ENCODE results near the gene BEST1.

Gene BEST1

DNA sequence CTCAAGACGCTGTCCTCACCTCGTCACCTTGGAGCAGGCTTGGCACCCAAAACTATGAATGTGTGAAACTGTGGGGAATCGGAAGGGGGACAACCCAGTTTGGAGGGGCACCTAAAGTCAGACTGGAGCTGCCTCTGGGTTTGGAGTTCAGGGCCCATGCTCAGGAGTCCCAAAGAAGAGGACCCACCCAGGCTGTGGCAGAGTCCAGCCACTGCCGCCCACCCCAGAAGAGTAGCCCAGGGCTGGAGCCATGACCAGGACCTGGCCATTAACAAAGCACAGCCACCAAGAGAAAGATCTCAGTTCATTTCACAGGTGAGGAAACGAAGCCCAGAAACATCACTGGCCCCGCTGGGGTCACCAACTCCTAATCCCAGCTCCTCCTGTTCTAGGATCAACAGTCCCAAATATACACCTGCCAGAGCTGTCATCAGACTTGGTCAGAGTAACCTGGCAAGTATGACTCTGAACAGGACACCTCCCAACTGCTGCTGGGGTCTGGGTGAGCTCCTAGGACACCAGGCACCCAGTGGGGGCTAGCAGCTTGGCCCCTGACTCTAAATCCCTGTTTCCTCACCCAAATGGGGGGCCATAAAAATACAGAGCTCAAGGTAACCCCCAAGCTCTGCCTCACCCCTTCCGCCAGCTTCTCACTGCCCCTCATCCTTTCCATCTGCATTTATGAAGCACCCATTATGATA, 35.5 kb upstream of the BEST1 start:
- no peak for DNase-seq (ENCODE audit: low read depth in 2 of 2, low spot score in 1 of 2)

DNA sequence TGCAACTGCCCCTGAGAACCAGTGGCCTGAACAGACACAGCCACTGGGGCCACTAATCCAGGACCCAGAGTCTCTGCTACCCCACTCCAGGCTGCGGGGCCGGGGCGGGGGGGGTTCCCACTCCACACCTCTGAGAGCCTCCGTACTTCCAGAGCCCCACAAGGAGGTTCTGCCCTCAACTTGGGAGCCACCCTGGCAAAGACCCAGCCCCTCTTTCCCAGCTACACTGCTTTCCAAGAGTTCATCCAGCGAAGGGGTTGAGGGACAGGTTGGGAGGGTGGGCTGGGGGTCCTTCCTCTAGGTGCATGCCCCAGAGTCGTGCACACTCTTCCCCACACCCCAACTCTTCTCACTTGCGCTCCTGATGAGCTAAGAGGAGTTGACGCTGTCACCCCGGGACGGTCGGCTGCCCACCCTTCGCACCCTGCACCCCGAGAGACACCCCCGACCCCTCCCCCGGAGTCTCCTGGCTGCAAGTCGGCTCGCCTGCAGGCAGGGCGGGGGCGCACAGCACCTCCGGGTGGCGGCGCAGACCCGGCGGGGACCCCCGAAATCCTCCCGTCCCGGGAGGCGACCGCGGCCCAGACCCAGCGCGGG, 33.3 kb upstream of the BEST1 start:
- no peak for DNase-seq (ENCODE audit: low read depth in 2 of 2, low spot score in 1 of 2)

DNA sequence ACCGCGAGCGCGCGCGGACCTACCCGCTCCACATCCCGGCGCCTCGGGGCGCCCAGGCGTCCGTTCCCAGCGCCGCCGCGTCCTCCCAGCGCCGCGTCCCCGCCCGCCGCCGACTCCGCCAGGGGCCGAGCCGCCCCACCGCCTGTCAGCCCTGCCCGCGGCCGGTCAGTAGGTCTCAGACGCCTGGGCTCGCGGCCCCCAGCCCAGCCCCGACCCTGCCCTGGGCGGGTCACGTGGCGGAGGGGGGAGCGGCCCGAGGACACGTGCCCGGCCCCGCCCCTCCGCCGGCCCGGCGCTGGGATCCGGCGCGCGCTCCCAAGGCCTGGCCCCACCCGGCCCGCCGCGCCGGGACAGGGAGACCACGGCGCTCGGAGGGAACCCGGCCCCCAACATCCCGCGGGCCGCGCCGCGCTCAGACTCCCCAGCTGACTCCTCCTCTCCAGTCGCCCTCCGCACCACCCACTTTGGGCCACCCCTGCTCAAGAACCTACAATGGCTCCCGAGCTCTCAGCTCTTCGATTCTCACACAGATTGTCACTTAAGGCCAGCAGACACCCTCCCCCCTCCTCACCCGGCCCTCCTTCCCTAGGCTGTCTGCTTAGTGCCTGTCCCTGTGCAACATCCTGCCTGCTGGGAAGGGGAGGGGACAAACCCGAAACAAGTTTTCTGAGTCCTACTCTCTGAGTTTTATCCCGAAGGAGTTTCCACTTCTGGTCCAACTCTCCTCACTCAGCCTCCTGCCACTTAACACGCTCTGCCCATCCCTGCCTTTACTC, 32.6 kb upstream of the BEST1 start, which contains the start of gene RAB3IL1:
TSS of gene RAB3IL1 (minus strand) at position 233 of the 776 bp plus-strand sequence. CDS start at position 34, 199 bp downstream.
- no peak for DNase-seq (ENCODE audit: low read depth in 2 of 2, low spot score in 1 of 2)

DNA sequence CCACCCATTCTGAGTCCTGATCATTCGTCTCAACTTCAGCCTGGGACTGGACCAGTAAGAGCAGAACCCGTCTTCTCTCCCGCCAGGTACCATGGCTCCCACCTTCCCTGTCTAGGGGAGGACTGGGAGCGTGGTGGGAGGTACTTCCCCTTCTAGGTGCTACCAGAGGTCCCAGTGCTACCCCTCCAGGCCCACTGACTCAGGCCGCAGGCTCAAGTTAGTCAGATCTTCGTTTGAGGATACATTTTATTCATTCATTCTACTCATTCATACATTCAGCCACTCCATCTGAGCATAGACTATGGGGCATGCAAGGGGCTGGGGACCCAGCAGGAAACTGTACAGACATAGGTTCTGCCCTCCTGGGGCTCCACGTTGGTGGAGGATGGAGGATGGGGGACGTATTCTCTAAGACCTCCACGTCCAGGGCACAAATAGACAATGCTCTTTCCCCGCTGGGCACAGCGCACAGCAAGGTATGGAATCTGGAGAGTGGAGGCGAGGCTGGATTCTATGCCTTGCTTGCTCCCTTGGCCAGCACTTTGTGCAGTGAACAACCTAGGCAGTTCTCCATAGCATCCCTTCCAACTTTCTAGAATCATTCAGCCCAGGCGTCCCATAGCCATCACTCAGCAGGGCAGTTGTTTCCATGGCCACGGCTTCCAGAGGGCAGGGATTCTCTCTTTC, 31.8 kb upstream of the BEST1 start:
- DNase-seq (ENCODE audit: low read depth in 2 of 2, low spot score in 1 of 2) = no peak

DNA sequence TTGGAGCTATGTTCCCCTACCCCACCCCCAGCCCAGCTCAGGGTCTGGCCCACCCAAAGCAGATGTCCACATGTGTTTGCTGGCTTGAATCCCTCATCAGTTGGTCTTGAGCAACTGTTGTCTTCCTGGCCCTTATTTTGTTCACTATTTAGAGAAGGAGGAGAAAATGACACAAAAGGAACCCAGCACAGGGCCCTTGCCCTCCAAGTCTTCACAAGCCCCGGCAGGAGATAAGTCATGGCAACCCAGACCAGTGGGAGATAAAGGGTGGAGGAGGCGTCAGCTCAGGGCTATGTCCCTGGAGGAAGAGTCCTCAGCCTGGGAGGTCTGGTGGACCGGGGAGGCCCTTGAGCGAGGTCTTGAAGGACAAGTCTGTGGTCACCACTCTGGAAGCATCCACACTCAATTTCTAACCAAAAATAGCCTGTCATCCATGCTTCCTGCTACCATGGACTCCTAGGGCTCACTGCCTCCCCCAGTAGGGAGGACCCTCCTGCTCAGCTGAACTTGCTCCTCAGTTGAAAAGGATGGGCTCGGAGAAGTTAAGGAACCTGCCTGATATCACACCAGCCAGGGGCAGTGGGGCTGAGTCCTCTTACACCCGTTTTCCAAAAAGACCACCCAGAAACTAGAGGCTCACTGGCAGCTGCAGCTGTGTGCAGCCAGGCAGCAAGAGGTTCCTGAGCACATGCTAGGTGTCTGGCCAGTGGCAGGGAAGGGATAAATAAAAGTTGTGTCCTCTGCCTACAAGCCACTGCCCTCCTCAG, 31.0 kb upstream of the BEST1 start:
- DNase-seq (ENCODE audit: low read depth in 2 of 2, low spot score in 1 of 2) = no peak

DNA sequence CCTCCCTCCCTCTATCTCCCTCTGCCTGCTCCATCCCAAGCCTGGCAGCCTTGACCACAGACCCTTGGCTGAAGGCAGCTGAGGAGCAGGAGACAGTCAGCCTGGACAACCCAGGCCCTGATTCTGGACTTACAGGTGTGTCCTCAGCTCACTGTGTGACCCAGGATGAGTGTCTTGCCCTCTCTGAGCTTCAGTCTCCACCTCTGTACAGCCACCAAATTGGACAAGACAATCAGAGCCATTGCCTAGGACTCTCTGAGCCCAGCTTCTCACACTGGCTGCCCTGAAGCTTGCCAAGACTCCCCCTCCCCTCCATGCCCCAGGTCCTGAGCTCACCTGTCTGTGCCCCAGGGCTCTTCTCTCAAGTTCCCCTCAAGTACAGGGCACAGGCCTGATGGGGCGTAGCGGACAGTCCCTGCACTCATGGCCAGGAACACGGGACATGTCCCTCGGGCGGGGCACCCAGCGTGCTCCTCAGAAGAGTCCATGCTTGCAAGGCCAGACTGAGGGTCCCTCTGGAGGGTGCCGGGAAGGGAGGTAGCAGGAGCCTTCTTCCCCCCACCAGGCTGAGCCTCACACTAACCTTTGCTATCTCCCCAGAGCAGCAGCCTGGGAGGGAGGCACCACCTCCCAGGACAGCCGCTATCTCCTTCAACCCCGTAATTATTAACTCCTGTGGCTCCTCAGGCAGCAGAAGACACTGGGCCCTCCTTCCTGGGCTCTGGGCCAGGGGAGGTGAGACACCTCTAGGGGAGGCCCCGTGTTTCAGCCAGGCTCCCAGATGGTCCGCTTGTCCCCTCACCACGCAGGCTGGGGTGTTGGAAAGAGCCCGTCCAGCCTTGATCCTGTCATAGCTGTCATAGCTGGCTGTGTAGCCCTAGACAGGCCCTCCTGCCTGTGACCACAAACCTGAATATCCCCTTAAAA, 30.2 kb upstream of the BEST1 start:
- no peak for DNase-seq (ENCODE audit: low read depth in 2 of 2, low spot score in 1 of 2)

DNA sequence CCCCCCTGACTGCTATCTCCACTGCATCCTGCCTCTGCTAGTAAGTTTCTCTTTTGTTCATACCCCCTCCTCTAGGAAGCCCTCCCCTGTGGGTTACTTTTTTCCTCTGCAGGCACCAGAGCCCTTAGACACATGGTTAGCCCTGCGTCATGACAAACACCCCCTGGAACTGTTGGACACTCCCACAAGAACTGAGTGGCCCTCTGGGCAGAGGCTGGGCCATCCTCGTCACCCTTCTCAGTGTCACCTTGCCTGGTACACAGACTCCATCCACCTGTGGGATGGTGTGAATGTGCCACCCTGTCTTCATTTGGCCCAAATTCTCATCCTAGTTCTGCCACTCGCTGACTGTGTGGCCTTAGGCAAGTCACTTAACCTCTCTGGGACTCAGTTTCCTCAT, 28.7 kb upstream of the BEST1 start:
- DNase-seq (ENCODE audit: low read depth in 2 of 2, low spot score in 1 of 2) = no peak

DNA sequence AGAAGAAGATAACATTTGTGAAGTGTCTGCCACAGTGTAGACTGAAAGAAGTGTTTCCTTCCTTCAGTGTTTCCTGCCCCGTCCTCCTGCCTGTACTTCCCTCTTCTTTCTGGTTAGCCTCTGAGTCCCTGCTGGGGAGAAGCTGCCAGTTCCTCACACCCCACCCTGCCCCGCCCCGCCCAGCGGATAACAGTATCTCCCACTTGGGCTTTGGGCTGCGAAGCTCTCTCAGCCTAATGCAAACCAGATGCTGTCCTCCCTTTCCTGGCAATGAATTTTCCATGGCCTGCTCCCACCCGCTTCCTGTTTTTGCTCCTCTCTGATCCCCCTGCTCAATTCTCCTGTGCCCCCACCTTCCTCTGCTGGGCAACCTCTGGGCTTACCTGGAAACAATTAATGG, 27.6 kb upstream of the BEST1 start:
- no peak for DNase-seq (ENCODE audit: low read depth in 2 of 2, low spot score in 1 of 2)

DNA sequence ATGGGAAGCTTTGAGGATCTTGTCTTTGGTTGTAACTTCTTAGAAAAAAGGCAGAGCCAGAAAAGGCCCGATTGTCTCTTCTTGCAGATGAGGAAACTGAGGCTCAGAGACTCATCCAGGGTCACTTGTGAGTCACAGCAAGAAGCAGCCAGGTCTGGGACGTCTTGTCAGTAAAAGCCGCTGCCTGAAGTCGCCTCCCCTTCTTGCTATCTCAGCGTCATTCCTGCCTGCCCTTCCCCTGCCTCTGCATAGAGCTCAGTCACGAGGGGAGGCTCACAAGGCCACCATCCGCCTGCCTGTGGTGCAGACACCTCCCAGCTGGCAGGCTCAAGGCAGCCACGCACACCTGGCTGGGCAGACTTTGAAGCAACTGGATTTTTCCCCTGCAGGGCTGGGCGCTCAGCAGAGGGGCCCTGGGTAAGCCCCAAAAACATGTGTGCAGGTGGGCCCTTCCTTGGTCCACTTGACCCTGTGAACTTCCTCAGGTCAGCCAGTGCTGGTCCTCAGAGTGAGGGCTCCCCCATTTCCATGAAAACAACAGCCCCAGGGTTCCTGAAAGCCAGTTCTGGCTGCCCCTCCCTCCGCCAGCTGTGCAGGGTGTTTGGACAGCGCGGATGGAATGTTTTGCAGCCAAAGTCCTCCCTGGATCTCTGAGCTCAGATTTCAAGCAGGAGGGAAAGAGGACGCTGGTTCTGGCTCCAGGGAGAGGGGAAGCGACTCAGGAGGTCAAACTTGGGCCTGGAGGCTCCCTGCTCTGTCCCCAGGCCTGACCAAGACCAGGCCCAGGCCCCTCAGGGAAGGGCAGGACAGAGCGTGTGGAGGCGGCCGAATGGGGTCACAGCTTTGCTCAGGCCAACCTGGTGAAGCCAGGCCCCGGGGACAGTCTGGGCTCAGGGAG, 26.7 kb upstream of the BEST1 start:
- no peak for DNase-seq (ENCODE audit: low read depth in 2 of 2, low spot score in 1 of 2)

DNA sequence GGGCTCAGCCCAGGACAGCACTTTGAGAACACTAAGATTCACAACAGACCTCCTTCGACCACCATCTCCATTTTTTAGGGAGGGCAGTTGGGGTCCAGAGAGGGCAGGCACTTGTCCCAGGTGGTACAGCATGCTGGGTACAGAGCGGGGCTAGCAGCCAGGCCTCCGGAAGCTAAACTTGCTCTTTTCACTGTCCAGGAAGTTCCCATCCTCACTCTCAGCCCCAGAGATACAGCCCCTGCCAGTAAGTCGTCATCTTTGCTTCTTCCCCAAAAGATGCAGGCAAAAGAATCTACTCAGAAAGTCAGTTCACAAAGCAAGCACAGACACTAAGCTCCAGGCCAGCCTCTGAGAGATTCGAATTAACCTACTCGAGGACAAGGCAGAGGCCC, 26.1 kb upstream of the BEST1 start:
- DNase-seq (ENCODE audit: low read depth in 2 of 2, low spot score in 1 of 2) = no peak

DNA sequence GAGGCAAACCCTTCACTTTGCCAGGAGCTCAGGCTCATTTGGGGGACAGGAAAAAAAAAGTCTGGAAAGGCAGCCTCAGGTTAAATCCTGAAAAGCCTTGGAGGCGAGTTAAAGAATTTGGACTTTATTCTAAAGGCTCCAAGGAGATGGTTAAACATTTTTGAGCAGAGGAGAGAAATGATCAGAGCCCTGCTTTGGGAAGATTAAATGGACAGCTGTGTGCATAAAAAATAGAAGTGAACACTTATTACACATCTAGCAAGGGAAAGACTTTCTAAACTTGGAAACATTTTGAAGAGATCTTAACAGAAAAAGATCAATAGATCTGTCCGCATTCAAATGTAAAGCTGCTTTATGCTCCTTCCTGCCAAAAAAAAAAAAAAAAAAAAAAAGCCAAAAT, 24.4 kb upstream of the BEST1 start:
- DNase-seq (ENCODE audit: low read depth in 2 of 2, low spot score in 1 of 2) = no peak

DNA sequence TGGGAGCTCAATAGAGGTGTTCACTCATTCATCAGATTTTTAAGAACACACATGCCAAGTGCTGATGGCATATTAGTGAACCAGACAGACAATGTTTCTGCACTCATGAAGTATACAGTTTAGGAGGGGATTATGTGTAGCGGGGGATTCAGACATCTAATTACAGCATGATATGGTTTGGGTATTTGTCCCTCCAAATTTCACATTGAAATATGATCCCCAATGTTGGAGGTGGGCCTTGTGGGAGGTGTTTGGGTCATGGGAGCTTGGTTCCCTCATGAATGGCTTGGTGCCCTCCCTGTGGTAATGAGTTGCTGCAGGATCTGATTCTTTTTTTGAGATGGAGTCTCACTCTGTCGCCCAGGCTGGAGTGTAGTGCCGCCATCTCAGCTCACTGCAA, 23.9 kb upstream of the BEST1 start:
- DNase-seq (ENCODE audit: low read depth in 2 of 2, low spot score in 1 of 2) = no peak

DNA sequence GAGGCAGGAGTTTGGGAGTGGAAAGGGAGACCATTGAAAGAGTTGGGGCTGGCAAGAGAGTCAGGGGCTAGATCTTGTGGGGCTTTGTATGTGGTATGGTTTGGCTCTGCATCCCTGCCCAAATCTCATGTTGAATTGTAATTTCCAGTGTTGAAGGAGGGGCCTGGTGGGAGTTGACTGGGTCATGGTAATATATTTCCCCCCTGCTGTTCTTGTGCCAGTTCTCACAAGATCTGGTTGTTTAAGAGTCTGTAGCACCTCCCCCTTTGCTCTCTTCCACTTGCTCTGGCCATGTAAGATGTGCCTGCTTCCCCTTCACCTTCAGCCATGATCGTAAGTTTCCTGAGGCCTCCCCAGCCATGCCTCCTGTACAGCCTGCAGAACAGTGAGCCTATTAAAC, 22.6 kb upstream of the BEST1 start:
- no peak for DNase-seq (ENCODE audit: low read depth in 2 of 2, low spot score in 1 of 2)

DNA sequence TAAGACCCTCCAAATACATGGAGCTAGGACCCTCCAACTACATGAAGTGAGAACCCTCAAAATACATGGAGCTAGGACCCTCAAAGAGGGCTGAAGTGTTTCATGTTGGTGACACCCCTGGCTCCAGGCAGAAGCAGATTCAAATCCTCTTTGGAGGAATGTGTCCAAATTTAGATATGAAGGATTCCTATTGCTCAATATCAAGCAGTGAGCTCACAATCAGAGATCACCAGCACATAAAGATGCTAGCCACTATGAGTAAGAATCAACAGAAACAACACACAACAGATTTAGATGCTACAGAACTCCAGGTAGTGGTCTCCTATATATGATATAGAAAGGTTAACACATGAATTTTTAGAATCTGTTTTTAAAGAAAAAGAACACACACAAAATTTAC, 21.5 kb upstream of the BEST1 start:
- DNase-seq (ENCODE audit: low read depth in 2 of 2, low spot score in 1 of 2) = no peak

DNA sequence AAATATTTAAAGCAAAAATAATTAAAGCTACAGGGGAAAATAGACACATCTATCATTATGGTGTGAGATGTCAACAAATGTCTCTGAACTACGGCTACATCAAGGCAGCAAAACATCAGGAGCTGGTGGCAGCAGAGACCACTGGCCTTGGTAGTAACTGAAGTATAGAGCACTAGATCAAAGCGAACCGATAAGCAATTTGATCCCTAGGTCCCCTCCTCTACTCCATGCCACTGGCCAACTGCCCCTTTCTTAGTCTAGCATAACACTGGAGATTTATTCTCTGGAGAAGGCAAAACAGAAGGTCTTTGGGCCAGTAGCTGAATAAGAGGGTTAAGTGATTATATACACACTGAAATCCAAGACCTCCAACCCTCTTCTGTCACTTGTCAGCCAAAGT, 19.2 kb upstream of the BEST1 start:
- DNase-seq (ENCODE audit: low read depth in 2 of 2, low spot score in 1 of 2) = no peak

DNA sequence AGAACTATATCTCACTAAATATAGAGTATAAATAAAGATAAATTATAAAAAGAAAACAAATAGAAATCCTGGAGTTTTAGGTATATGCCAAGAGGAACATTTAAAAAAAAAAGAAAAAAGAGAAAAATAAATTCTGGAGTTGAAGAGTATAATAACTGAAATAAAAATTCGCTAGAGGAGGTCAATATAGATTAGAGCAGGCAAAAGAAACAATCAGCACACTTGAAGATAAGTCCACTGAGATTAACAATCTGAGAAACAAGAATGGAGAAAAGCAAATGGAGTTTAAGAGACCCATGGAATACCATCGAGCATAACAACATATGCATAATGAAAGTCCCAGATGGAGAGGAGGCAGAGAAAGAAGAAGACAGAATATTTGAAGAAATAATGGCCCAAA, 14.3 kb upstream of the BEST1 start:
- DNase-seq (ENCODE audit: low read depth in 2 of 2, low spot score in 1 of 2) = no peak

DNA sequence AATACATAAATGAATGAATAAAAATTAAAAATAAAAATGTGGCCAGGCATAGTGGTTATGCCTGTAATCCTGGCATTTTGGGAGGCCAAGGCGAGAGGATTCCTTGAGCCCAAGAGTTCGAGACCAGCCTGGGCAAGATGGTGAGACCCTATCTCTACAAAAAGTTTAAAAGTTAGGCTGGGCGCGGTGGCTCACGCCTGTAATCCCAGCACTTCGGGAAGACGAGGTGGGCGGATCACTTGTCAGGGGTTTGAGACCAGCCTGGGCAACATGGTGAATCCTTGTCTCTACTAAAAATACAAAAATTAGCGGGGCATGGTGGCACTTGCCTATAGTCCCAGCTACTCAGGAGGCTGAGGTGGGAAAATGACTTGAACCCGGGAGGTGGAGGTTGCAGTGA, 9.7 kb upstream of the BEST1 start:
- DNase-seq (ENCODE audit: low read depth in 2 of 2, low spot score in 1 of 2) = no peak

DNA sequence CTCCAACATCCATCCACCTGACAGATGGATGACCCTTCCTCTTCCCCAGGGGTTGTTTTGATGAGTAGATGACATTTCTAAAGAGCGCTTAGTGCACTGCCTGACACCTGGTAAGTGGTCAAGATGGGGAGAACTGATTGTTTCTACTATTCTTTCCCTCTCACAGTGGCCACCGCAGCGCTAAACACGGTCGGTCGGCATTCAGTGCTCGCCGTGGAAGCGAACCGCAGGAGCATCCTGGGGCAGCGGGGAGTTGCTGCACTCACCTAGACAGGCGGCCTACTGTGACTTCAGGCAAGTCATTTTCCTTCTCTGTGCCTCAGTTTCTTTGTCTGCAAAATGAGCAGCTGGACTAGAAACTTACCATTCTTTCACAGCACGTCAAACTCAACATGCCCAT, 5.0 kb upstream of the BEST1 start:
- DNase-seq (ENCODE audit: low read depth in 2 of 2, low spot score in 1 of 2) = no peak

DNA sequence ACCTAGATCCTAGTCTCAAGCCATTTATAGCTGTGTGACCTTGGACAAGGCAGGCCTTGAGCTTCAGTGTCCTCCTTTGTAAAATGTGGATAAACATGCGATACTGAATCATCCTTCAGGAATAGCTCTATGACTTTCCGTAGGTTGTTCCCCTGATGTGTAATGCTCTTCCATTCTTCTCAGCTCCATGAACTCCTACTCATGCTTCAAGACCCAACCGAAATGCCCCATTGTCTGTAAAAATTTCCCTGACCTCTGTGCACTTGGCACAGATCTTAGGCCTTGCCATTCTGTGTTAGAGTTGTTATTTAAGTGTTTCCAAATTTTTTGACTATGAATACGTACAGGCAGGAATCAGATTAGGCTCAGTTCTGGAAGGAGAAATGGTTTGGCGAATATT, 3.3 kb upstream of the BEST1 start:
- DNase-seq (ENCODE audit: low read depth in 2 of 2, low spot score in 1 of 2) = no peak

Data from stimulated activated CD8-positive, alpha-beta memory T cell treated with anti-CD3 and anti-CD28 coated beads, Interleukin-4, amount 100 ng/mL, for 1 hour (primary cell).